B cell (primary cell): ENCODE measurements around the gene LHPP.

ENCODE experiments used
- EZH2 ChIP-seq: IDR thresholded peaks from 2 replicates; pipeline ENCODE4 v1.6.1; 2012; ENCODE audit warnings: borderline replicate concordance, low read depth, mild to moderate bottlenecking, moderate library complexity, low read length; ENCODE audit not compliant: insufficient read depth, poor library complexity, severe bottlenecking
- TF ChIP-seq, protein P1 (sequence below): fragments of 200-600 bp; IDR thresholded peaks from one replicate; pipeline ENCODE4 v1.8.0; 2022; ENCODE audit warnings: antibody characterized with exemption, mild to moderate bottlenecking

DNA sequence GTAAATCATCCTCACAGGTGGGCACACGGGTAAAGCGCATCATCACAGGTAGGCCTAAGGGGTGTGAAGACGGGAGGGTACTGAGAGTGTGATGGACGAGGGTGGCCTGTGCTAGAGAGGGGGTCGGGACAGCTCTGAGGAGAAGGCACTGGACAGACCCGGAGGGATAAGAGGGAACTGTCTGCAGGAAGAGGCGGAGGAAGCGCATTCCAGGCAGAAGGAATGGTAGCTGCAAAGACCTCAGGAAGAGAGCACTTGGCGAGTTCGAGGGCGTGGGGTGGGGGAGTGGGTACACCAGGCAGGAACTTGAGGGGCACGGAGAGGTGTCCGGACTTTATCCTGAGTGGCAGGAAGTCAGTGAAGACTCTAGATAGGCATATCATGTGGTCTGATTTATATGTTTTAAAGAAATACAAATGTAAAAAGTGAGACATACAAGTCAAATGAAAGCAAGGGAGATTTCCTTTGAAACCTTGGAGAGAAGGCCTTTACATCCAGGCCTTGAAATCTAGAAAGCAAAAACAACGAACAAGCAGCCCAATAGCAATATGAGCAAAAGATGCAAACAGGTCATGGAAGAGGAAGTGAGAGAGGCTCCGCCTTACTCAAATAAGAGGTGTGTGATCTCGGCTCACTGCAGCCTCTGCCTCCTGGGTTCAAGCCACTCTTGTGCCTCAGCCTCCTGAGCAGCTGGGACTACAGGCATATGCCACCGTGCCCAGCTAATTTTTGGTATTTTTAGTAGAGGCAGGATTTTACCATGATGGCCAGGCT lies 3.6 kb downstream of the LHPP start:
- TF ChIP-seq, protein P1, sequence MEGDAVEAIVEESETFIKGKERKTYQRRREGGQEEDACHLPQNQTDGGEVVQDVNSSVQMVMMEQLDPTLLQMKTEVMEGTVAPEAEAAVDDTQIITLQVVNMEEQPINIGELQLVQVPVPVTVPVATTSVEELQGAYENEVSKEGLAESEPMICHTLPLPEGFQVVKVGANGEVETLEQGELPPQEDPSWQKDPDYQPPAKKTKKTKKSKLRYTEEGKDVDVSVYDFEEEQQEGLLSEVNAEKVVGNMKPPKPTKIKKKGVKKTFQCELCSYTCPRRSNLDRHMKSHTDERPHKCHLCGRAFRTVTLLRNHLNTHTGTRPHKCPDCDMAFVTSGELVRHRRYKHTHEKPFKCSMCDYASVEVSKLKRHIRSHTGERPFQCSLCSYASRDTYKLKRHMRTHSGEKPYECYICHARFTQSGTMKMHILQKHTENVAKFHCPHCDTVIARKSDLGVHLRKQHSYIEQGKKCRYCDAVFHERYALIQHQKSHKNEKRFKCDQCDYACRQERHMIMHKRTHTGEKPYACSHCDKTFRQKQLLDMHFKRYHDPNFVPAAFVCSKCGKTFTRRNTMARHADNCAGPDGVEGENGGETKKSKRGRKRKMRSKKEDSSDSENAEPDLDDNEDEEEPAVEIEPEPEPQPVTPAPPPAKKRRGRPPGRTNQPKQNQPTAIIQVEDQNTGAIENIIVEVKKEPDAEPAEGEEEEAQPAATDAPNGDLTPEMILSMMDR = no peak
- no peak for TF ChIP-seq EZH2
